HTERT RPE-1 (cell line): ENCODE results near the gene SF3A1.
"Not testable (repeated sequence)": the region's sequence is repeated elsewhere in the genome, so short reads cannot be mapped to it uniquely, and the experiment has no call there.

Experiments used
- in situ Hi-C: fragments of 300-500 bp; cut with MboI; formaldehyde crosslinking; loops from 4 replicates; pipeline ENCODE4 v1.14.3; 2020; ENCODE audit warnings: low sequenced_read_pairs

SF3A1 gene

GRCh38 chr22:30356449-30357235, at the start of gene SF3A1, which contains the start of gene CCDC157:
TSS of gene SF3A1 (minus strand) at chr22:30356894. CDS start at chr22:30356792, 102 bp downstream.
TSS of gene CCDC157 (plus strand) at chr22:30357007. CDS start at chr22:30366001, 8,994 bp downstream.
- in situ Hi-C loops = no loop called here

- in situ Hi-C loops = no loop called here
Measured at GRCh38 chr22:30406400-30406799, 49.7 kb upstream of the SF3A1 start.

GRCh38 chr22:30405731-30406130, 49.0 kb upstream of the SF3A1 start:
- in situ Hi-C loops = no loop called here

GRCh38 chr22:30404307-30404706, 47.6 kb upstream of the SF3A1 start:
- in situ Hi-C loops = no loop called here

- in situ Hi-C loops = not testable (repeated sequence)
Measured at GRCh38 chr22:30402766-30403104, 46.0 kb upstream of the SF3A1 start.

- in situ Hi-C loops = no loop called here
Measured at GRCh38 chr22:30402028-30402765, 45.5 kb upstream of the SF3A1 start.

GRCh38 chr22:30401024-30401423, 44.3 kb upstream of the SF3A1 start:
- in situ Hi-C loops = not testable (repeated sequence)

GRCh38 chr22:30400159-30400558, 43.5 kb upstream of the SF3A1 start:
- in situ Hi-C loops = no loop called here

GRCh38 chr22:30399718-30400117, 43.0 kb upstream of the SF3A1 start:
- in situ Hi-C loops = no loop called here

GRCh38 chr22:30398685-30399680, 42.3 kb upstream of the SF3A1 start:
- in situ Hi-C loops = no loop called here

- in situ Hi-C loops = no loop called here
Measured at GRCh38 chr22:30397656-30398635, 41.3 kb upstream of the SF3A1 start.

- in situ Hi-C loops = no loop called here
Measured at GRCh38 chr22:30396871-30397655, 40.4 kb upstream of the SF3A1 start, which contains the start of gene SEC14L2. TSS of gene SEC14L2 (plus strand) at chr22:30397018. CDS start at chr22:30397117, 99 bp downstream.

GRCh38 chr22:30393885-30394284, 37.2 kb upstream of the SF3A1 start:
- in situ Hi-C loops = no loop called here

- in situ Hi-C loops = no loop called here
Measured at GRCh38 chr22:30393322-30393680, 36.6 kb upstream of the SF3A1 start.

- in situ Hi-C loops = no loop called here
Measured at GRCh38 chr22:30392661-30393321, 36.1 kb upstream of the SF3A1 start.

- in situ Hi-C loops = no loop called here
Measured at GRCh38 chr22:30390974-30391691, 34.4 kb upstream of the SF3A1 start.

GRCh38 chr22:30386960-30387827, 30.5 kb upstream of the SF3A1 start, which contains the start of gene RNF215:
TSS of gene RNF215 (minus strand) at chr22:30387411. CDS start at chr22:30387313, 98 bp downstream.
- in situ Hi-C loops = no loop called here
